BJ (cell line): ENCODE measurements around the gene PIP4K2A. TPM values are rescaled to one million over a fixed set of nuclear protein-coding genes. Genes with fewer than 3 reads are reported as not detected.

Experiments
- CTCF ChIA-PET: fragments of 350-600 bp; formaldehyde crosslinking; extraction: SDS; loops from one replicate; lab custom pipeline; 2021; ENCODE audit warnings: antibody characterized with exemption, inconsistent platforms; lab: Yijun Ruan, JAX
- POLR2A ChIA-PET: fragments of 300-600 bp; sonication (Branson Sonifier 250); formaldehyde crosslinking; extraction: SDS; loops from one replicate; lab custom pipeline; 2021; ENCODE audit warnings: antibody characterized with exemption; lab: Charles Lee
- DNase-seq: peaks from one replicate; pipeline ENCODE4 v3.0.0-alpha.2; 2011; ENCODE audit warnings: low read depth
- H3K27me3 ChIP-seq: 2 replicates; pipeline ENCODE4 v1.6.0; 2011; ENCODE audit warnings: low read length; ENCODE audit not compliant: control insufficient read depth, insufficient read depth
- H3K36me3 ChIP-seq: 2 replicates; pipeline ENCODE4 v1.5.1; 2011; ENCODE audit warnings: low read length; ENCODE audit not compliant: control insufficient read depth, insufficient read depth
- H3K4me3 ChIP-seq: 2 replicates; pipeline ENCODE4 v1.5.1; 2011; ENCODE audit warnings: low read depth, mild to moderate bottlenecking, control low read depth, low read length
- polyA plus RNA-seq: library from polyadenylated mRNA; depleted of rRNA; stranded (reverse); fragments of >200 nt; gene quantifications from 2 replicates; pipeline ENCODE4 v1.2.3, GENCODE V29; 2011; rRNA removed
- TF ChIP-seq, protein P1 (sequence below): IDR thresholded peaks from 2 replicates; pipeline ENCODE4 v1.5.1; 2011; ENCODE audit warnings: low read depth, mild to moderate bottlenecking, control low read depth, inconsistent platforms, low read length, moderate library complexity; ENCODE audit not compliant: insufficient read depth

The PIP4K2A gene
- polyA plus RNA-seq, 1 experiment: 17.3 TPM

DNA sequence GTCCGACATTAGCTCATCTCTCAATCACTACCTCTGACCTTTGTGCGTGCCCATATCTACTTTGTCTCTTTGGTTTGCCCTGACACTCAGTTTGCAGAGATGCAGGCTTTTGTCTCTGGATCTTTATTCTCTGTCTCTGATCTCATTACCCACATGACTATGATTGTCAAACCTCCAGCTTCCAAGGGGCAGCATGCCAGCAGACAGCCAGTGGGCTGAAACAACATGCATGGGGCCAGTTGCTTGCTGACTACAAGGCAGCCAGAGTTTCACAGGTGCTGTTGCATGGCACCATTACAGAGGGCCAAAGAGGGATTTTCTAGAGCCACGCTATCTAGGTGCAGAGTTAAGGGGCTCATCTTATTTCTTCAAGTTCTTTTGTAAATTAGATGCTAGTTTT lies 222.9 kb downstream of the PIP4K2A start:
- POLR2A ChIA-PET: no interaction called here
- Histone ChIP-seq H3K36me3 (no peaks in the 10 kb centered on the region), H3K27me3 (peaks cover 3% of the 10 kb centered on the region; the same call in 1 of the 2 replicates), H3K4me3 (no peak overlapping the region)
- CTCF ChIA-PET: interaction anchor here (1.1 kb wide), 1 partner anchor 9 kb away, joined by 3 read pairs; no protein-coding TSS in a partner anchor
- TF ChIP-seq, protein P1, sequence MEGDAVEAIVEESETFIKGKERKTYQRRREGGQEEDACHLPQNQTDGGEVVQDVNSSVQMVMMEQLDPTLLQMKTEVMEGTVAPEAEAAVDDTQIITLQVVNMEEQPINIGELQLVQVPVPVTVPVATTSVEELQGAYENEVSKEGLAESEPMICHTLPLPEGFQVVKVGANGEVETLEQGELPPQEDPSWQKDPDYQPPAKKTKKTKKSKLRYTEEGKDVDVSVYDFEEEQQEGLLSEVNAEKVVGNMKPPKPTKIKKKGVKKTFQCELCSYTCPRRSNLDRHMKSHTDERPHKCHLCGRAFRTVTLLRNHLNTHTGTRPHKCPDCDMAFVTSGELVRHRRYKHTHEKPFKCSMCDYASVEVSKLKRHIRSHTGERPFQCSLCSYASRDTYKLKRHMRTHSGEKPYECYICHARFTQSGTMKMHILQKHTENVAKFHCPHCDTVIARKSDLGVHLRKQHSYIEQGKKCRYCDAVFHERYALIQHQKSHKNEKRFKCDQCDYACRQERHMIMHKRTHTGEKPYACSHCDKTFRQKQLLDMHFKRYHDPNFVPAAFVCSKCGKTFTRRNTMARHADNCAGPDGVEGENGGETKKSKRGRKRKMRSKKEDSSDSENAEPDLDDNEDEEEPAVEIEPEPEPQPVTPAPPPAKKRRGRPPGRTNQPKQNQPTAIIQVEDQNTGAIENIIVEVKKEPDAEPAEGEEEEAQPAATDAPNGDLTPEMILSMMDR: no peak
- DNase-seq: no peak

DNA sequence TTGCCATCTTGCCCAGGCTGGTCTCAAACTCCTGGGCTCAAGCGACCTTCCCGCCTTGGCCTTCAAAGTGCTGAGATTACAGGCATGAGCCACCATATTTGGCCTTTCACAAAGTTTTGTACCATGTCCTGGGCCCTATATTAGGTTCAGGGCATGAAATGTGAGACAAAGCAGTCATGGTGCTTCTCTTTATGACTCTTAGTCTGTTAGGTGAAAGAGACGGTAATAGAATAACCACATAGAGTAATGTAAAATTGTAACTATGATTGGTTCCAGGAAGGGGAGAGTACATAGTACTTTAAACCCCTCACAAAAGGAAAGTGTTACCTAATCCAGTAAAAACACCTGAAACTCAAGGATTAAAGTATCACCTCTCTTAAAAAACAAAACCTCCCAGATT lies 224.4 kb downstream of the PIP4K2A start:
- Histone ChIP-seq H3K36me3 (no peaks in the 10 kb centered on the region), H3K4me3 (no peak overlapping the region), H3K27me3 (peaks cover 1% of the 10 kb centered on the region; the same call in 1 of the 2 replicates)
- POLR2A ChIA-PET: no interaction called here
- CTCF ChIA-PET: interaction anchor here (1.1 kb wide), 1 partner anchor 499 kb away, joined by 3 read pairs; no protein-coding TSS in a partner anchor
- TF ChIP-seq, protein P1: no peak
- no peak for DNase-seq

DNA sequence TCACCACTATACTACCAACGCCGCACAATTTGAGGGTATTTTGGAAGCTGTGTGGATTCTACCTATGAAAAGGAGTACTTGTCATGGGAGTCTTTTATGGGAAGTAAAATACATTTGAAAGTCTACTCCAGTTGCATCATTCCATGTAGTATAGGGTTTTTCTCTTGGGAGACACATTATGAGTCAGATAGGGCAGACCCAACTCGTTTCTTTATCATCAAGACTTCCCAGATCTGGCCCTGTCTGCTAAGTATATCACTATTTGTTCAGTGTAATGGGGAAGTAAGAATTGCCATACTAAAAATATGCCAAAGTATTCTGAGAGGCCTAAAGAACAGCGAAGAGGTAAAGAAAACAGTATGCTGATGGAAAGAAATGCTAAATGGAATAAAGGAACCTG lies 224.9 kb downstream of the PIP4K2A start:
- POLR2A ChIA-PET: no interaction called here
- H3K27me3 ChIP-seq: peaks cover 1% of the 10 kb centered on the region; the same call in 1 of the 2 replicates
- no peak for DNase-seq
- TF ChIP-seq, protein P1: no peak
- H3K4me3 ChIP-seq: no peak overlapping the region
- H3K36me3 ChIP-seq: no peaks in the 10 kb centered on the region
- CTCF ChIA-PET: no interaction called here

DNA sequence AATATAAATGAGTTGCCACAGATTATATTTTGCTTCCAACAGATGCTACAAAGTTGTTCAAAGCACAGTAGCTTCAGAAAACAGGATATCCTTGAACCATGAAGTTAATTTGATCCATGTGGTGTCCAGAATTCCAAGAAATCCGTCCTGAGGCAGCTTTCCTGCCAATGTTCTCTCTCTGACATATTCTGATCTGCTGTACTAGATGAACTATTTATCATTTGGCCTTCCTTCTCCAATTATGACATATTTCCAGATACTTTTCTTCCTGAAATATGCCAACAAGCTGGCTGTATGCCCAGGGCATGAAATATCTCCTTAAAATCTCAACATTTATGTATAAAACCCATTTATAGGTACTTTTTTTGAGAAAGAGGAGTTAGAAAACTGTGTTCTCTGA lies 227.9 kb downstream of the PIP4K2A start:
- ChIA-PET POLR2A (interaction anchor here (0.6 kb wide), 1 partner anchor 73 kb away, joined by 3 read pairs; no protein-coding TSS in a partner anchor), CTCF (no interaction called here)
- no peak for DNase-seq
- H3K27me3 ChIP-seq: peaks cover 1% of the 10 kb centered on the region; the same call in 1 of the 2 replicates
- no peaks in the 10 kb centered on the region for H3K36me3 ChIP-seq
- H3K4me3 ChIP-seq: no peak overlapping the region
- TF ChIP-seq, protein P1: no peak

Other genes with a start within 250 kb of the PIP4K2A start
- gene ARMC3, start 213.5 kb upstream of the PIP4K2A start, polyA plus RNA-seq: not detected in 2 replicates